ENCODE measurements around the gene MOXD1.

The MOXD1 gene

GRCh38 chr6:132304891-132305305, 96.4 kb downstream of the MOXD1 start:
- H3K27ac ChIP-seq, result no peak overlapping the region
- TF ChIP-seq ZFX (IDR thresholded peaks at IDR 0.05; ENCODE audit: borderline replicate concordance), result no peak
- no peak for TF ChIP-seq CTCF (IDR thresholded peaks at IDR 0.05)

- TF ChIP-seq CTCF (IDR thresholded peaks at IDR 0.05) (peak; percentile 76), ZFX (IDR thresholded peaks at IDR 0.05; ENCODE audit: borderline replicate concordance) (no peak)
- no peak overlapping the region for H3K27ac ChIP-seq
Measured at GRCh38 chr6:132300323-132300949, 100.8 kb downstream of the MOXD1 start.

- H3K27ac ChIP-seq, result no peak overlapping the region
- TF ChIP-seq ZFX (IDR thresholded peaks at IDR 0.05; ENCODE audit: borderline replicate concordance) (no peak), CTCF (IDR thresholded peaks at IDR 0.05) (peak; percentile 71)
Measured at GRCh38 chr6:132298344-132298949, 102.8 kb downstream of the MOXD1 start.

- H3K27ac ChIP-seq, result no peak overlapping the region
- TF ChIP-seq ZFX (IDR thresholded peaks at IDR 0.05; ENCODE audit: borderline replicate concordance) (no peak), CTCF (IDR thresholded peaks at IDR 0.05) (no peak)
Measured at GRCh38 chr6:132289756-132290155, 111.5 kb downstream of the MOXD1 start.

- TF ChIP-seq CTCF (IDR thresholded peaks at IDR 0.05) (no peak), ZFX (IDR thresholded peaks at IDR 0.05; ENCODE audit: borderline replicate concordance) (no peak)
- H3K27ac ChIP-seq, result no peak overlapping the region
Measured at GRCh38 chr6:132287101-132287500, 114.2 kb downstream of the MOXD1 start.

- H3K27ac ChIP-seq, result no peak overlapping the region
- no peak for TF ChIP-seq CTCF (IDR thresholded peaks at IDR 0.05)
- TF ChIP-seq ZFX (IDR thresholded peaks at IDR 0.05; ENCODE audit: borderline replicate concordance), result no peak
Measured at GRCh38 chr6:132286298-132287019, 114.8 kb downstream of the MOXD1 start.
